Myocyte (in vitro differentiated cells): ENCODE measurements around the gene RPN1. TPM values are rescaled to one million over a fixed set of nuclear protein-coding genes. Genes with fewer than 3 reads are reported as not detected.

ENCODE experiments used
- DNase-seq: peaks from one replicate; pipeline ENCODE4 v3.0.0-alpha.2; 2012; ENCODE audit warnings: low read depth
- total RNA-seq: library from RNA; depleted of rRNA; stranded (reverse); fragments of >200 nt; gene quantifications from 2 replicates; pipeline ENCODE4 v1.2.3, GENCODE V29; 2014

RPN1 gene
- total RNA-seq, 1 donor from 2014 or later = 422 TPM

DNA sequence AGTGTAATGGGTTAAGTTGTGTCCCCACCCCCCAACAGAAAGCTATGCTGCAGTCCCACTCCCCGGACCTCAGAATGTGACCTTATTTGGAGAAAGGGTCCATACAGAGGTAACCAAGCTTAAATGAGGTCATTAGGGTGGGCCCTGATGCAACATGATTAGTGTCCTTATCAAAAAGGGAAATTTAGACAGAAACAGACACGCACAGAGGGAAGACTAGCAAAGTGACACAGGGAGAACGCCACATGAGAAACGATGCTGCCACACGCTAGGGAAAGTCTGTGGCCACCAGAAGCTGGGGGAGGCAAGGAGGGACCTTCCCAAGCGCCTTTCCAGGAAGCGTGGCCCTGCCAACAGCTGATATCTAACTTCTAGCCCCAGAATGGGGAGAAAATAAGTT is 65.4 kb downstream of the RPN1 start:
- DNase-seq = no peak

DNA sequence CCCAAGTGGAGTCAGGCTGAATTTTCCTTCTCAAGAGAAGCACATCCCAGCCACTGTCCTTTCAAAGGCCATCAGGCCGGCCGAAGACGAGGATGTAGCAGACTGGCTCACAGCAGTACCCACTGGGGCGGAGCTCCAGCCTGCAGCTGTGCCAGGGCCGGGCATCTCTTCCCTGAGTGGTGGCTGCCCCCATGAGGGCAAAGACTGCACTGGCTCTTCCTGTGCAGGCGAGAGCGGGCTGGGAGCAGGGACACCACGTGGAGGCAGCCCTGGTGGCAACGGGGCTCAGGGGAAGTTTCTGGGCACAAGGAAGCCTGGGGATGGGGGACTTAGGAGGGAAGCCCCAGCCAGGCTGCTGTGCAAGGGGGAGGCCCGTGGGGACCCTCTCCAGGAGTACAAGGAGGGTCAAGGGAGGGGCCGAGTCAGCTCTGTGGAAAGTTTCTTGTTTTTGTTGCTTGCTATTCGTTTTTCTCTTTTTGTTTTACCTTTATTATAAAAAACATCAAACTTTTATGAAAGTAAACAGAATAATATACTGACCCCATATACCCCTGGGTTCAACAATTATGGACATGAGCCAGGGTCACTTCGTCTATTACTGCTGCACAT is 66.1 kb downstream of the RPN1 start:
- DNase-seq = peak; percentile 82

DNA sequence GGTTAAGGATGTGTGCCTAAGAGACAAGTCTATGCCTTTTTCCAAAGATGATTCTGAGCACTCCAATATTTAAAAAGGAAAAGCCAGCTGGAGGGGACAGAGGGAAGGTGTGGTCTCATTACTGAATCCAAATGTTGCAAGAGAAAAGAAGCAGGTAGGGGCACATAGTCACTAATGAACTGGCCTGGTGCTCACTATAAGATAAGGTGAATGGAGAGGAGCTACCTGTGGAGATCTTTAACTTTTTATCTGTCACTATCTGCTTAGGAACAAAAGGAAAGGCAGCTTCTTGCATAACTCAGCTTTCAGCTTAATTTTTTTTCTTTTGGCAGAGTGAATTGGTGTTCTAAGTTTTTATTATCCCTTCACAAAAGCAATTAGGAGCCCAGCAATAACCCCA is 69.1 kb downstream of the RPN1 start:
- DNase-seq = no peak

DNA sequence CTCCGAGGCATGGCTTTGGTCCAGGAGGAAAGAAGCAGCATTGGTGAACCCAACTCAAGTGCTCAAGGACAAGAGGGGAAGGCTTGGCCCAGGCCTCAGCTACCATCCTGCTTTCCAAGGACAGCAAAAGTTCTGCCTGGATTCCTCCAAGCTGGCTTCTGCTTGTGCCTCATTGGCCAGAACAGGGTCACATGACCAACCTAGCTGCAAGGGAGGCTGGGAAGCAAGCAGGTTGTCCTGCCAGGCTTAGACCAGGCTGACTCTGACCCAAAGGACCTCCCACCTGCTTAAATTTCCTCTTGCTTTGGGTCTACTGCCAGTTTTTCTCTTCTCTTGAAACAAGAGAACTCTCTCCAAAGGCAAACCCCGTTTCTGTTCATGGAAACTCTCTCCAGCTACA is 70.7 kb downstream of the RPN1 start:
- DNase-seq = no peak

DNA sequence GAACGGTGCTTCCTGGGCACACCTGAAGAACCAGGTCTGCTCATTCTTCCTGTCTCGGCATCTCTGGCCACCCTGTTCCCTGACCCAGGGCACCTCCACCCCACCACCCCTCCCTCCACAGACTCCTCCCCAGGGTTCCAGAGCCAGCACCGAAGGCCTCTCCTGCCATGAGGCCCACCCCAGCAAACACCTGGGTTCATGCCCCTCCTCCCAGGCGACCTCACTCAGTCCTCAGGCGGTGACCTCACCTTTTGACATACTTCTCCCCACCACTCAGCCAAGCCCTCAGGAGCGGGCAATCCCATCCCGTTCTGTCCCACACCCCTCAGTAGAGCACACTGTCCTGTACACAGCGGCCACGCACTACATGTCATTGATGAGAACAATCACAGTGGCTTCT is 72.3 kb downstream of the RPN1 start:
- DNase-seq = no peak

DNA sequence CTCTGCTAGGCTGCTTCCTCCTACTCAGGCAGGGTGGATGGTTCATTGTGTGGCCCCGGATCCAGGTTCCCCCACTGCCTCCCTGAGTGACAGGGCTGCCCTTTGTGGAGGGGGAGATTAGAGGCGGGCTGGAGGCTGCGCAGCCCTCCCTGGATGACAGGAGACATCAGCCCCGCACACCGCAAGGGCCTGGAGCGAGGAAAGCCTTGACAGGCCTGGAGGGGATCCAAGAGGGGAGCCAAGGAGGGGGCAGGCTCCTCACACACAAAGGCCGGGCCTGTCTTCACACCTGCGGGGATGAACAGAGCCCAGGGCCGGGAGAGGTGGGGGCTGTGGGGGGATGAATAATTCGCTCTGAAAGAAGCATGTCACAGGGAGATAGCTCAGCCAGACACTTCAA is 72.9 kb downstream of the RPN1 start:
- DNase-seq = no peak

DNA sequence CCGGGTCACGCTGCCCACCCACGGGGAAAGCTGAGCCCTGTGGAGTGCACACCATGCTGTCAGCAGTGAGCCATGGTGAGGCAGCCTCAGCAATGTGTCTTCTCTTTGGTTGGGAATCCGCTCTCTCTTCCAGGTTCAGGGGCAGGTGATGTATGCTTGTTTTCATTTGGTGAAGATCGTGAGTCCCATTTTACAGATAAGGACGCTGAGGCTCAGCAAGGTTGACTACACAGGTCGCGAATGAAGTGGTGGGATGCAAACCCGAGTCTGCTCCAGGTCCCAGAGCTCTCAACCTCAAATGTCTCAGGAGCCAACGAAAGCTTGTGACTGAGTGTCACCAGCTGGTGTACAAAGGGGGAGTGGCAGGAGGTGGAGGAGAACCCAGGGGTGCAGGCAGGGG is 74.3 kb downstream of the RPN1 start:
- DNase-seq = no peak

DNA sequence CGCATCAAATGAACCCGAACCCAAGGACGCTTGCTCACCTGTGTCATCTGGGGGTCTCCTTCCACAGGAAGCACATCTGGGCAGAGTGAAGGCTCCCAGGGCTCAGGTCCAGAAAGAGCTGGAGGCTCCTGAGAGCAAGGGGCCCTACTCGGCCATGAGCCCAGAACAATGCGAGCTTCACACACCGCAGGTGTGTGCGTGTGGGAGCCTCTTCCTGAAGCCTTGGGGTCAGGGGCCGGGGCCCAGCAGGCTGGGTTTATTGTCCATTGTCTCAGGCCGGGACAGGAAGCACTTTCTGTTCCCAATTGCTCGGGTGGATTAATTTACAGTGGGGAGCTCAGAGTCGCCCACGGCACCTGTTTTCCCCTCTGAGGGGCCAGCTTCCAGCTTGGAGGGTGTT is 74.8 kb downstream of the RPN1 start:
- DNase-seq = no peak

DNA sequence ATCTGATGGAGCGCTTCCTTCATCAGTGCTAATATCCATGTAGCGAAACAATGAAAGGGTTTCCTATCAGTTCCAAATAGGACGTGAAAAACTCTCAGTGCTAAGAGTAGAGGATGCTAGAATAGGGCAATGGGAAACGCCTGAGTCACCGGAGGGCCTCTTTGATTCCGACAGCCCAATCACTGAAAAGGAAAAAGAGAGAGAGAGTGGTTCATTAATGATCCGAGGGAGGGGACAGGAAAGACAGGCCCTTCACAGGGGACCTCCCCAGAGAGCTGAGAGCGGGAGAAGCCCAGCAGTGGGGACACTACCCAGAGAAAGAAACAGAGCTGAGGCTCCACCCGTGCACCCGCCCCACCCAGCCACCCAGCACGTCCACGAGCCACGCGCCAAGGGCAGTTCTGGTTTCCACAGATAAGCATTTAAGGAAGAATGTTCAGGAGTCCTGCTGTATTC is 76.9 kb downstream of the RPN1 start:
- DNase-seq = no peak

DNA sequence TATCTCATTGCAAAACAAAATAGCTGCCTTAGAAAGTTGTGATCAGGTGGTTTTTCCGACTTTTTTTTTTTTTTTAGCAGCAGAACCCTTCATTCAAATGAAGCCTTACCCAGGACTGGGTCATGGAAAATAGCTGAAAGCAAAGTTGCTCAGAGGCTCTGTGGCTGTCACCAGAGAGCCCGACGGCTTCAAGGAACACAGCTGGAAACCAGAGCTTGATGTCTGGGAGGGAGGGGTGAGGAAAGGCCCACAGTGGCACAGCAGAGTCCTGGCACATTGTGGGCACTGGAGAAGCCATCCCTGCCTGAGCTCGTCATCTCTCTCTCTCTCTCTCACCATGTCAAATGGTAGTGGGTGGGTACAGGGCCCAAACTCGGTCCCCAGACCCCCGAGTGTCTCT is 77.5 kb downstream of the RPN1 start:
- no peak for DNase-seq

DNA sequence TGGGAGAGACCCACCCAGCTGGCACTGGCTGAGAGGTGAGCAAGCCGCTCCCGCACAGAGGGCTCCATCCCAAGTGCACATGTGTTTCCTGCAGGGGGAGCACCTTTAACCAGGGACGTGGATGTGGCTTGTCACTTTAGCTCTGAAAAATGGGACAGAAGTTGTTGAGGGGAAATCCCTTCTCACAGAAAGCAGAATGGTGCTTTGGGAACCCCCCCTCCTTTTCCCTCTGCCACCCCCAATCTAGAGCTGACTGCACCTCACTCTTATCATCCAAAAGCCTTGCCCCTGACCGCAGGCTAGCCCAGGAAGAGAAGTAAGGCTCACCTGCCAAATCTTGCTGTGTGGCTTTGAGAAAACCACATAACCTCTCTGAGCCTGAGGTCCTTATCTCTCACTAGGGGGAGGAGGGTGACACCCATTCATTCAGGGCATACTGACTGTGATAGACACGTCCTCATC is 77.9 kb downstream of the RPN1 start:
- DNase-seq = no peak

DNA sequence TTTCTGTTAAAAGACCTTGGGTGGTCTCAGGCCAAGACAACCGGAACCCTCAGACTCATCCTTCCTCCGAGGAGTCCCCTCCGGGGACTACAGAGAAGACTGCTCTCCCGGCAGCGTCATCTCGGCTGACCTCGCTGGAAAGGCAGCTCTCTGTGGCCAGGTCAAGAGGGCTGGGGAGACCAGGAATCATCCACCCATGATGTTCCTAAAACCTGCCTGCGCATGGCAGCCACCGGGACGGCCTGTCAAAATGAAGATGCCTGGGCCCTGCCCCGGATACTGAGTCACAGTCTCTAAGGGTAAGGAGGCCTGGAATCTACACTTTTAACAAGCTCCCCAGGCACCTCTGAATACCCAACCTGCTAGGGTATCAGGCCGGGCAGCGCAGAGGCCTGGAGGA is 78.6 kb downstream of the RPN1 start:
- no peak for DNase-seq

Other genes with a start within 250 kb of the RPN1 start
- gene DNAJB8, start 183.9 kb downstream of the RPN1 start, total RNA-seq = not detected in 2 replicates
- gene GATA2, start 157.6 kb downstream of the RPN1 start, total RNA-seq = 0.05 TPM in 1 of 2 replicates, not detected in the other
- 73.2 and 109 TPM in 2 replicates for gene RAB7A, start 75.4 kb upstream of the RPN1 start, total RNA-seq
- gene ACAD9, start 228.8 kb upstream of the RPN1 start, total RNA-seq = 38.1 and 42.3 TPM in 2 replicates